Measurements from ENCODE around the gene NEU2. TPM values are rescaled to one million over a fixed set of nuclear protein-coding genes. Genes with fewer than 3 reads are reported as not detected.

The NEU2 gene
- total and polyA plus RNA-seq, 2 of the 13 experiments (the other 11 are each of a cell fraction or from before 2014, with no cell fraction given), result not detected

- FAIRE-seq (no peak), DNase-seq (ENCODE audit: low spot score) (peak; percentile 39), ATAC-seq (peak; percentile 57)
- H3K27me3 ChIP-seq (ENCODE audit: control insufficient read depth in 1 of 2, insufficient read depth in 2 of 2, low read length in 2 of 2), result no peaks in the 10 kb centered on the region
- in situ Hi-C loops (cut with HindIII; ENCODE audit: extremely low pct_ligation_motif_present, low pct_unique_long_range_greater_than_20kb) (no loop called here), intact Hi-C loops (cut with micrococcal nuclease; ENCODE audit: unreplicated experiment) (no loop called here)
- no peaks in the 10 kb centered on the region for H3K79me2 ChIP-seq (ENCODE audit: insufficient read depth, low read length)
- ChIA-PET CTCF (ENCODE audit: low intra/inter-chr PET ratio, low total read pairs) (no interaction called here), POLR2A (interaction anchor here (0.7 kb wide), 1 partner anchor 11 kb away, joined by 3 read pairs; no protein-coding TSS in a partner anchor)
- H3K9ac ChIP-seq (ENCODE audit: insufficient read depth, low read depth, low read length), result no peak overlapping the region
- H4K20me1 ChIP-seq (ENCODE audit: insufficient read depth, low read length), result no peaks in the 10 kb centered on the region
- H3K4me1 ChIP-seq (ENCODE audit: insufficient read depth, low read length), result peaks cover 16% of the 10 kb centered on the region
- no peak overlapping the region for H3K4me2 ChIP-seq (ENCODE audit: low read depth, low read length)
- H3K36me3 ChIP-seq (replicated peaks in 1 of 2; ENCODE audit: control insufficient read depth in 1 of 2, insufficient read depth in 2 of 2, low read length in 2 of 2), result peaks cover 3 to 11% of the 10 kb centered on the region in 2 experiments; a peak in 3 of 5 replicates
- H3K4me3 ChIP-seq (replicated peaks in 1 of 3; ENCODE audit: insufficient read depth in 1 of 3, low read depth in 2 of 3, low read length in 3 of 3), result no peak overlapping the region
- BruUV-seq (replicated peaks), result no TSS peak
- no peak overlapping the region for H3K27ac ChIP-seq (ENCODE audit: extremely low read length, insufficient read depth, low read length)
- H3K9me3 ChIP-seq (ENCODE audit: low read length), result peaks cover 5% of the 10 kb centered on the region
- no peak overlapping the region for H2AFZ ChIP-seq (ENCODE audit: low read length)
- 79% methylated on average over 6 of the region's 6 CpGs for WGBS (ENCODE audit: low lambda C conversion rate)
- TF ChIP-seq ZNF296 (CRISPR knock-in tag; conservative IDR thresholded peaks at IDR 0.05) (no peak), MNT (IDR thresholded peaks at IDR 0.05) (peak; percentile 52)
Observed at GRCh38 chr2:233075141-233075965, 42.9 kb downstream of the NEU2 start.

GRCh38 chr2:233075966-233076339, 43.5 kb downstream of the NEU2 start:
- Histone ChIP-seq H3K36me3 (replicated peaks in 1 of 2; ENCODE audit: control insufficient read depth in 1 of 2, insufficient read depth in 2 of 2, low read length in 2 of 2) (peaks cover 3 to 17% of the 10 kb centered on the region in 2 experiments; a peak in 3 of 5 replicates), H3K27me3 (ENCODE audit: control insufficient read depth in 1 of 2, insufficient read depth in 2 of 2, low read length in 2 of 2) (no peaks in the 10 kb centered on the region), H3K9me3 (ENCODE audit: low read length) (peaks cover 5% of the 10 kb centered on the region), H3K27ac (ENCODE audit: extremely low read length, insufficient read depth, low read length) (no peak overlapping the region), H2AFZ (ENCODE audit: low read length) (no peak overlapping the region), H3K4me1 (ENCODE audit: insufficient read depth, low read length) (peaks cover 16% of the 10 kb centered on the region), H3K9ac (ENCODE audit: insufficient read depth, low read depth, low read length) (no peak overlapping the region), H3K4me2 (ENCODE audit: low read depth, low read length) (no peak overlapping the region), H3K4me3 (replicated peaks in 1 of 3; ENCODE audit: insufficient read depth in 1 of 3, low read depth in 2 of 3, low read length in 3 of 3) (no peak overlapping the region), H3K79me2 (ENCODE audit: insufficient read depth, low read length) (no peaks in the 10 kb centered on the region), H4K20me1 (ENCODE audit: insufficient read depth, low read length) (no peaks in the 10 kb centered on the region)
- ATAC-seq (no peak), FAIRE-seq (no peak), DNase-seq (ENCODE audit: low spot score) (no peak)
- no TSS peak for BruUV-seq (replicated peaks)
- in situ Hi-C loops (cut with HindIII; ENCODE audit: extremely low pct_ligation_motif_present, low pct_unique_long_range_greater_than_20kb), result no loop called here
- POLR2A ChIA-PET, result interaction anchor here (0.7 kb wide), 1 partner anchor 12 kb away, joined by 3 read pairs; no protein-coding TSS in a partner anchor
- CTCF ChIA-PET (ENCODE audit: low intra/inter-chr PET ratio, low total read pairs), result no interaction called here
- WGBS (ENCODE audit: low lambda C conversion rate), result 98% methylated on average over 2 of the region's 2 CpGs
- intact Hi-C loops (cut with micrococcal nuclease; ENCODE audit: unreplicated experiment), result no loop called here
- TF ChIP-seq MAZ (IDR thresholded peaks at IDR 0.05; ENCODE audit: borderline replicate concordance, low read depth, low read length) (no peak), MAZ (CRISPR knock-in tag; IDR thresholded peaks at IDR 0.05; ENCODE audit: low read depth) (no peak), ZMAT3 (CRISPR knock-in tag; conservative IDR thresholded peaks at IDR 0.05) (no peak), ZNF329 (CRISPR knock-in tag; IDR thresholded peaks at IDR 0.05; ENCODE audit: low read depth) (no peak), ZNF335 (CRISPR knock-in tag; IDR thresholded peaks at IDR 0.05) (no peak), ZNF230 (CRISPR knock-in tag; IDR thresholded peaks at IDR 0.05) (no peak), RAD51 (IDR thresholded peaks at IDR 0.05; ENCODE audit: borderline replicate concordance) (no peak), BRF2 (CRISPR knock-in tag; IDR thresholded peaks at IDR 0.05) (no peak), ZBED4 (CRISPR knock-in tag; IDR thresholded peaks at IDR 0.05; ENCODE audit: borderline replicate concordance) (no peak)

Measured in HepG2 (cell line).